ENCODE data around the gene ZNF778.

GRCh38 chr16:89248196-89248982 is 30.9 kb downstream of the ZNF778 start:
- no peak for TF ChIP-seq CTCF (IDR thresholded peaks at IDR 0.05 in 2 of 3, conservative IDR thresholded peaks at IDR 0.05 in 1 of 3; ENCODE audit: control insufficient read depth in 2 of 3, extremely low read depth in 1 of 3, insufficient read depth in 1 of 3, low read depth in 3 of 3, low read length in 3 of 3)
- TF ChIP-seq EZH2 (IDR thresholded peaks at IDR 0.05; ENCODE audit: borderline replicate concordance, control insufficient read depth, low read depth, low read length), result no peak
- TF ChIP-seq REST (IDR thresholded peaks at IDR 0.05; ENCODE audit: low read depth, low read length), result no peak
- TF ChIP-seq KLF5 (IDR thresholded peaks at IDR 0.05; ENCODE audit: partially characterized antibody), result no peak
- no peak for TF ChIP-seq EED (IDR thresholded peaks at IDR 0.05; ENCODE audit: low read depth)
- TF ChIP-seq BCL11A (IDR thresholded peaks at IDR 0.05; ENCODE audit: low read depth, low read length), result no peak
- no peak for TF ChIP-seq ZNF274 (IDR thresholded peaks at IDR 0.05; ENCODE audit: insufficient read depth, insufficient read length)

All from GM12878 (cell line).